HCT116 (cell line): ENCODE measurements around the gene ANKS4B. TPM values are rescaled to one million over a fixed set of nuclear protein-coding genes. Genes with fewer than 3 reads are reported as not detected.

ENCODE experiments used
- ATAC-seq: fragments of 200-7000 bp; cut with Tn5 transposase; 2 replicates; pipeline ENCODE4 v1.9.1; 2020; ENCODE audit warnings: mild to moderate bottlenecking, moderate library complexity
- BruUV-seq: library from RNA; stranded (reverse); fragments of 400-500 nt; replicated peaks from 2 replicates; lab custom pipeline; 2021; lab: Mats Ljungman, UMichigan
- CTCF ChIA-PET: fragments of 300-600 bp; sonication (Branson Sonifier 250); formaldehyde crosslinking; loops from one replicate; lab custom pipeline; 2021; ENCODE audit warnings: antibody characterized with exemption; lab: Charles Lee
- POLR2A ChIA-PET: fragments of 300-600, 350-600 bp; sonication (Branson Sonifier 250); formaldehyde crosslinking; loops from one replicate; lab custom pipeline; 2021; ENCODE audit warnings: antibody characterized with exemption; lab: Charles Lee
- RAD21 ChIA-PET, 2 experiments: fragments of 300-600 bp; sonication (Branson Sonifier 250); formaldehyde crosslinking; loops; one replicate each; lab custom pipeline; 2023; ENCODE audit warnings: low total read pairs in 2 of 2; ENCODE audit not compliant: uncharacterized antibody in 2 of 2, unreplicated experiment in 2 of 2, low non-redundant PET in 1 of 2; lab: Charles Lee
- DNase-seq: peaks from one replicate; pipeline ENCODE4 v3.0.0-alpha.2; 2010; ENCODE audit warnings: low read depth, low spot score
- H2AFZ ChIP-seq: fragments of 200-600 bp; shearing (Covaris generic), sonication (generic); 2 replicates; pipeline ENCODE4 v1.6.1; 2017; ENCODE audit warnings: low read depth, mixed run types, mixed read lengths, antibody characterized with exemption, low read length; ENCODE audit not compliant: poor library complexity, severe bottlenecking
- H3K27ac ChIP-seq: 2 replicates; pipeline ENCODE4 v1.5.1; 2012; ENCODE audit warnings: low read depth, low read length
- H3K27me3 ChIP-seq: fragments of 200-600 bp; sonication (generic); 2 replicates; pipeline ENCODE4 v1.6.1; 2016; ENCODE audit warnings: mixed run types, low read length, mixed read lengths; ENCODE audit not compliant: insufficient read depth
- H3K36me3 ChIP-seq, 2 experiments: fragments of 200-500 bp in 1 of 2; fragments of 200-600 bp in 1 of 2; sonication (Bioruptor generic) in 1 of 2; sonication (generic) in 1 of 2; 2 replicates each; pipeline versions ENCODE4 v1.5.1 to v1.6.1; 2014 to 2016; ENCODE audit warnings: low read length in 2 of 2, inconsistent platforms in 1 of 2, mixed read lengths in 1 of 2, mixed run types in 1 of 2; ENCODE audit not compliant: insufficient read depth in 2 of 2, control insufficient read depth in 1 of 2
- H3K4me1 ChIP-seq, 2 experiments: fragments of 200-600 bp in 1 of 2; sonication (generic) in 1 of 2; 2 replicates each; pipeline versions ENCODE4 v1.5.1 to v1.6.1; 2012 to 2017; ENCODE audit warnings: low read length in 2 of 2, inconsistent platforms in 1 of 2, mild to moderate bottlenecking in 1 of 2, mixed read lengths in 1 of 2, mixed run types in 1 of 2, moderate library complexity in 1 of 2; ENCODE audit not compliant: insufficient read depth in 2 of 2, control insufficient read depth in 1 of 2
- H3K4me2 ChIP-seq: fragments of 200-600 bp; sonication (generic); 2 replicates; pipeline ENCODE4 v1.6.1; 2017; ENCODE audit warnings: mixed run types, low read length, mixed read lengths
- H3K4me3 ChIP-seq, 2 experiments: fragments of 200-600 bp in 1 of 2; sonication (generic) in 1 of 2; replicated peaks in 1 of 2; 2 replicates each; pipeline ENCODE4 v1.5.1; 2011 to 2016; ENCODE audit warnings: low read length in 2 of 2, control low read depth in 1 of 2, low read depth in 1 of 2, mild to moderate bottlenecking in 1 of 2, mixed read lengths in 1 of 2, mixed run types in 1 of 2
- H3K79me2 ChIP-seq: fragments of 200-600 bp; sonication (generic); 2 replicates; pipeline ENCODE4 v1.6.1; 2017; ENCODE audit warnings: mild to moderate bottlenecking, mixed run types, low read length, moderate library complexity, mixed read lengths; ENCODE audit not compliant: insufficient read depth
- H3K9ac ChIP-seq: fragments of 200-600 bp; sonication (generic); 2 replicates; pipeline ENCODE4 v1.6.1; 2016; ENCODE audit warnings: low read length, mixed read lengths
- H3K9me2 ChIP-seq: fragments of 200-600 bp; sonication (generic), shearing (Covaris generic); 2 replicates; pipeline ENCODE4 v1.6.1; 2017; ENCODE audit warnings: mixed run types, mild to moderate bottlenecking, moderate library complexity; ENCODE audit not compliant: insufficient read depth
- H3K9me3 ChIP-seq, 2 experiments: fragments of 200-500 bp in 1 of 2; fragments of 200-600 bp in 1 of 2; sonication (Bioruptor generic) in 1 of 2; sonication (generic) in 1 of 2; 2 replicates each; pipeline ENCODE4 v1.6.1; 2014 to 2017; ENCODE audit warnings: low read length in 2 of 2, mixed read lengths in 2 of 2, inconsistent platforms in 1 of 2, low read depth in 1 of 2, mild to moderate bottlenecking in 1 of 2, mixed run types in 1 of 2, moderate library complexity in 1 of 2; ENCODE audit not compliant: control insufficient read depth in 1 of 2, insufficient read depth in 1 of 2
- H4K20me1 ChIP-seq: fragments of 200-600 bp; sonication (generic), shearing (Covaris generic); 2 replicates; pipeline ENCODE4 v1.6.1; 2017; ENCODE audit warnings: mixed run types, mild to moderate bottlenecking, moderate library complexity; ENCODE audit not compliant: insufficient read depth
- CEBPB ChIP-seq: IDR thresholded peaks from 2 replicates; pipeline ENCODE4 v1.6.1; 2012; ENCODE audit warnings: low read depth
- FOSL1 ChIP-seq: IDR thresholded peaks from 2 replicates; pipeline ENCODE4 v1.6.1; 2012; ENCODE audit warnings: low read depth
- JUND ChIP-seq: IDR thresholded peaks from 2 replicates; pipeline ENCODE4 v1.6.1; 2012
- POLR2A ChIP-seq: IDR thresholded peaks from 2 replicates; pipeline ENCODE4 v1.7.0; 2011; ENCODE audit warnings: borderline replicate concordance; ENCODE audit not compliant: insufficient read depth, insufficient read length; ENCODE audit errors: extremely low read depth
- POLR2AphosphoS5 ChIP-seq: IDR thresholded peaks from 2 replicates; pipeline ENCODE4 v1.6.1; 2011; ENCODE audit warnings: mild to moderate bottlenecking, low read depth, low read length, moderate library complexity
- RAD21 ChIP-seq: IDR thresholded peaks from 2 replicates; pipeline ENCODE4 v1.6.1; 2012; ENCODE audit warnings: low read depth, mild to moderate bottlenecking
- SIN3A ChIP-seq: IDR thresholded peaks from 2 replicates; pipeline ENCODE4 v1.6.1; 2012; ENCODE audit warnings: low read depth
- SP1 ChIP-seq: IDR thresholded peaks from 2 replicates; pipeline ENCODE4 v1.6.1; 2012; ENCODE audit warnings: low read depth
- SRF ChIP-seq: IDR thresholded peaks from 2 replicates; pipeline ENCODE4 v1.6.1; 2012; ENCODE audit warnings: low read depth
- TCF7L2 ChIP-seq: IDR thresholded peaks from 2 replicates; pipeline ENCODE4 v1.7.0; 2011; ENCODE audit warnings: borderline replicate concordance, inconsistent platforms; ENCODE audit not compliant: insufficient read depth, insufficient read length; ENCODE audit errors: extremely low read depth
- YY1 ChIP-seq: IDR thresholded peaks from 2 replicates; pipeline ENCODE4 v1.6.1; 2011; ENCODE audit warnings: low read length, low read depth, moderate library complexity, mild to moderate bottlenecking; ENCODE audit not compliant: insufficient replicate concordance; ENCODE audit errors: extremely low read depth
- intact Hi-C: fragments of 100-400 bp; cut with micrococcal nuclease; formaldehyde crosslinking; loops from 2 replicates; pipeline ENCODE4 v1.10.0; 2022
- total RNA-seq: library from RNA; stranded (reverse); gene quantifications from one replicate; pipeline ENCODE4 v1.2.1, GENCODE V29; 2021; ENCODE audit not compliant: unreplicated experiment
- TF ChIP-seq, protein P1 (sequence below): IDR thresholded peaks from 2 replicates; pipeline ENCODE4 v1.6.1; 2012; ENCODE audit warnings: low read depth

ANKS4B gene
- total RNA-seq, 1 experiment from 2014 or later: not detected

DNA sequence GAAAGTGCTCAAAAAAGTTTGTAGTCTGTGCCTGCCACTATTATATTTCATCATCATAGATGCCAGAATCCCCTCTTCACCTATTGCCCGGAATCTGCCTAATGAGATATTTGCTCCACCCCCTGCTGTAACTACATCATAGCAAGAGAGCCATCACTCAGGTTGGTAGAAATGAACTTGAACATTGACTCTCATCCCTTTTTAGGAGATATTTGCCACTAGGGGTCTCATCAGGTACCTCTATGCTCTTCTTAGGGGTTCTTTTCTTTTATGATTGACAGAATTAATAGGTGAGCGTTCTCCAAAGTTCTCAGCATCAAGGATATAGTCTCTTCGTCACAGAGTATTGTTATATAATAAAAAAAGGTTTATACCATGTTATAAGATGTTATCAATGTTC is 20.0 kb downstream of the ANKS4B start:
- no peaks in the 10 kb centered on the region for H3K4me1 ChIP-seq
- H3K27me3 ChIP-seq: peaks cover 3% of the 10 kb centered on the region; the same call in 1 of the 2 replicates
- RAD21 ChIA-PET: no interaction called here
- BruUV-seq: no TSS peak
- DNase-seq (no peak), ATAC-seq (no peak)
- H3K27ac ChIP-seq: no peak overlapping the region
- no peak overlapping the region for H3K4me2 ChIP-seq
- H3K4me3 ChIP-seq: no peak overlapping the region
- no peak overlapping the region for H3K9ac ChIP-seq
- no peaks in the 10 kb centered on the region for H3K36me3 ChIP-seq
- TF ChIP-seq CEBPB: no peak
- TF ChIP-seq SRF: no peak
- TF ChIP-seq FOSL1: no peak
- no peak for TF ChIP-seq RAD21
- TF ChIP-seq SP1: no peak
- no peak for TF ChIP-seq TCF7L2
- no peak for TF ChIP-seq YY1
- no peak for TF ChIP-seq JUND
- TF ChIP-seq SIN3A: no peak
- no peaks in the 10 kb centered on the region for H3K9me3 ChIP-seq
- no peaks in the 10 kb centered on the region for H3K79me2 ChIP-seq
- intact Hi-C loops: no loop called here
- no peaks in the 10 kb centered on the region for H3K9me2 ChIP-seq
- CTCF ChIA-PET: no interaction called here
- POLR2A ChIA-PET: no interaction called here
- no peaks in the 10 kb centered on the region for H4K20me1 ChIP-seq
- no peak overlapping the region for H2AFZ ChIP-seq

DNA sequence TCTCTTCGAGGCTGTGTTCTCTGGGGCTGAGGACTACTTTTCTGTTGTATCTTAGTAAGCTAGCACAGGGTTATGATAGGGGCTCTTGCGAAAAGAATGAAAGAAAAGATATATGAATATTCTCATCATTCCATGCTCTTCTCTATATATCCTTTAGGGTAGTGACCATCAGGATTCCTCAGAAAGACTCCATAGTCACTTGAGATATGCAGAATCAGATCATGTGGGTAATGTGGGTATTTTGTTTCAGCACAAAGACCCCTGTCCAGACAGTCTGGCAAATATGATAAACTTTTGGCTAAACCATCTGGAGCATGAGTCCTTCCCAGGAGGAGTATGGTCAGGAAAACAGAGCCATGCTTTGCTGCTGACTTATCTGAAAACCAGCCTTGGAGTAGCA is 23.1 kb downstream of the ANKS4B start:
- POLR2A ChIA-PET: no interaction called here
- Histone ChIP-seq H3K9me3 (no peaks in the 10 kb centered on the region), H3K9ac (no peak overlapping the region), H4K20me1 (no peaks in the 10 kb centered on the region), H3K4me3 (no peak overlapping the region), H3K27ac (no peak overlapping the region), H3K4me2 (no peak overlapping the region), H3K4me1 (peaks cover 10 to 13% of the 10 kb centered on the region in 2 experiments), H3K36me3 (no peaks in the 10 kb centered on the region), H3K27me3 (no peaks in the 10 kb centered on the region; the same call in 1 of the 2 replicates)
- RAD21 ChIA-PET: no interaction called here
- no peak for ATAC-seq
- no peak for DNase-seq
- intact Hi-C loops: no loop called here
- BruUV-seq: no TSS peak
- TF ChIP-seq CEBPB: no peak
- TF ChIP-seq YY1: no peak
- TF ChIP-seq POLR2A: no peak
- no peak for TF ChIP-seq TCF7L2
- TF ChIP-seq POLR2AphosphoS5: no peak
- TF ChIP-seq, protein P1, sequence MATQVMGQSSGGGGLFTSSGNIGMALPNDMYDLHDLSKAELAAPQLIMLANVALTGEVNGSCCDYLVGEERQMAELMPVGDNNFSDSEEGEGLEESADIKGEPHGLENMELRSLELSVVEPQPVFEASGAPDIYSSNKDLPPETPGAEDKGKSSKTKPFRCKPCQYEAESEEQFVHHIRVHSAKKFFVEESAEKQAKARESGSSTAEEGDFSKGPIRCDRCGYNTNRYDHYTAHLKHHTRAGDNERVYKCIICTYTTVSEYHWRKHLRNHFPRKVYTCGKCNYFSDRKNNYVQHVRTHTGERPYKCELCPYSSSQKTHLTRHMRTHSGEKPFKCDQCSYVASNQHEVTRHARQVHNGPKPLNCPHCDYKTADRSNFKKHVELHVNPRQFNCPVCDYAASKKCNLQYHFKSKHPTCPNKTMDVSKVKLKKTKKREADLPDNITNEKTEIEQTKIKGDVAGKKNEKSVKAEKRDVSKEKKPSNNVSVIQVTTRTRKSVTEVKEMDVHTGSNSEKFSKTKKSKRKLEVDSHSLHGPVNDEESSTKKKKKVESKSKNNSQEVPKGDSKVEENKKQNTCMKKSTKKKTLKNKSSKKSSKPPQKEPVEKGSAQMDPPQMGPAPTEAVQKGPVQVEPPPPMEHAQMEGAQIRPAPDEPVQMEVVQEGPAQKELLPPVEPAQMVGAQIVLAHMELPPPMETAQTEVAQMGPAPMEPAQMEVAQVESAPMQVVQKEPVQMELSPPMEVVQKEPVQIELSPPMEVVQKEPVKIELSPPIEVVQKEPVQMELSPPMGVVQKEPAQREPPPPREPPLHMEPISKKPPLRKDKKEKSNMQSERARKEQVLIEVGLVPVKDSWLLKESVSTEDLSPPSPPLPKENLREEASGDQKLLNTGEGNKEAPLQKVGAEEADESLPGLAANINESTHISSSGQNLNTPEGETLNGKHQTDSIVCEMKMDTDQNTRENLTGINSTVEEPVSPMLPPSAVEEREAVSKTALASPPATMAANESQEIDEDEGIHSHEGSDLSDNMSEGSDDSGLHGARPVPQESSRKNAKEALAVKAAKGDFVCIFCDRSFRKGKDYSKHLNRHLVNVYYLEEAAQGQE: no peak
- TF ChIP-seq, all 23 proteins: peak for 0
- Histone ChIP-seq H3K79me2 (no peaks in the 10 kb centered on the region), H3K9me2 (no peaks in the 10 kb centered on the region), H2AFZ (no peak overlapping the region)
- CTCF ChIA-PET: no interaction called here
